Activated CD4-positive, alpha-beta memory T cell treated with anti-CD3 and anti-CD28 coated beads for 36 hours (primary cell): ENCODE data around the gene RUNDC1. TPM values are rescaled to one million over a fixed set of nuclear protein-coding genes. Genes with fewer than 3 reads are reported as not detected.

ENCODE experiments used
- CTCF ChIA-PET: fragments of 350-600 bp; sonication (Branson Sonifier 250); formaldehyde crosslinking; loops from one replicate; lab custom pipeline; 2021; ENCODE audit warnings: antibody characterized with exemption, inconsistent platforms; lab: Charles Lee
- POLR2A ChIA-PET: fragments of 350-600 bp; sonication (Branson Sonifier 250); formaldehyde crosslinking; loops from one replicate; lab custom pipeline; 2021; ENCODE audit warnings: antibody characterized with exemption; lab: Charles Lee
- DNase-seq: peaks from one replicate; pipeline ENCODE4 v3.0.0-alpha.2; 2020
- H3K27ac Mint-ChIP-seq: one replicate; pipeline ENCODE4 v1.8.0; 2021; ENCODE audit warnings: mixed read lengths
- H3K27me3 Mint-ChIP-seq: one replicate; pipeline ENCODE4 v1.8.0; 2021; ENCODE audit warnings: mixed read lengths
- H3K36me3 Mint-ChIP-seq: one replicate; pipeline ENCODE4 v1.8.0; 2021; ENCODE audit warnings: mixed read lengths
- H3K4me1 Mint-ChIP-seq: one replicate; pipeline ENCODE4 v1.8.0; 2021; ENCODE audit warnings: low read depth, mixed read lengths
- H3K4me3 Mint-ChIP-seq: one replicate; pipeline ENCODE4 v1.8.0; 2021; ENCODE audit warnings: mild to moderate bottlenecking, mixed read lengths
- H3K9me3 Mint-ChIP-seq: one replicate; pipeline ENCODE4 v1.8.0; 2021; ENCODE audit warnings: mixed read lengths
- intact Hi-C: fragments of 100-400 bp; cut with micrococcal nuclease; formaldehyde crosslinking; loops from one replicate; pipeline ENCODE4 v1.15.1; 2023
- total RNA-seq, 2 experiments: library from RNA; stranded (reverse); gene quantifications; one replicate each; pipeline ENCODE4 v1.2.3, GENCODE V29; 2021

Gene RUNDC1
- total RNA-seq, 2 experiments from 2014 or later = 10.0 to 11.5 TPM

- intact Hi-C loops = no loop called here
- H3K27me3 Mint-ChIP-seq = no peaks in the 10 kb centered on the region
- POLR2A ChIA-PET = interaction anchor here (2.7 kb wide), 1 partner anchor 15 kb away, joined by 14 read pairs; the partner anchor contains the start of gene RPL27
- H3K36me3 Mint-ChIP-seq = peaks cover 14% of the 10 kb centered on the region
- no peak overlapping the region for H3K4me3 Mint-ChIP-seq
- H3K9me3 Mint-ChIP-seq = no peaks in the 10 kb centered on the region
- CTCF ChIA-PET = no interaction called here
- H3K27ac Mint-ChIP-seq = no peak overlapping the region
- H3K4me1 Mint-ChIP-seq = peaks cover 8% of the 10 kb centered on the region
- no peak for DNase-seq
Observed at GRCh38 chr17:43013296-43013695, 32.9 kb downstream of the RUNDC1 start.

- no peaks in the 10 kb centered on the region for H3K9me3 Mint-ChIP-seq
- POLR2A ChIA-PET = interaction anchor here (0.6 to 2.7 kb wide), 2 partner anchors 15 to 1004 kb away, joined by 3 to 14 read pairs; partner anchors contain the start of gene RPL27
- no peak overlapping the region for H3K27ac Mint-ChIP-seq
Observed at GRCh38 chr17:43014020-43014648, 33.8 kb downstream of the RUNDC1 start.

GRCh38 chr17:43014649-43015542, 34.5 kb downstream of the RUNDC1 start:
- Mint-ChIP-seq H3K4me1 (peaks cover 20% of the 10 kb centered on the region), H3K9me3 (no peaks in the 10 kb centered on the region), H3K36me3 (peaks cover 14% of the 10 kb centered on the region), H3K27ac (peak overlapping the region; percentile 56), H3K27me3 (no peaks in the 10 kb centered on the region), H3K4me3 (no peak overlapping the region)
- ChIA-PET POLR2A (interaction anchor here (0.6 to 0.7 kb wide), 2 partner anchors 62 to 1005 kb away, joined by 3 read pairs; no protein-coding TSS in a partner anchor), CTCF (interaction anchor here (0.6 to 1.1 kb wide), 3 partner anchors 9 to 358 kb away, joined by 3 to 4 read pairs (median 3); partner anchors contain the start of gene IFI35)
- no peak for DNase-seq
- intact Hi-C loops = no loop called here

More at GRCh38 chr17:43014020-43014648, 33.8 kb downstream of the RUNDC1 start:
- Mint-ChIP-seq H3K27me3 (no peaks in the 10 kb centered on the region), H3K4me1 (peaks cover 14% of the 10 kb centered on the region), H3K36me3 (peaks cover 14% of the 10 kb centered on the region), H3K4me3 (no peak overlapping the region)
- DNase-seq = no peak
- intact Hi-C loops = no loop called here
- CTCF ChIA-PET = interaction anchor here (0.6 to 1.1 kb wide), 2 partner anchors 8 to 10 kb away, joined by 3 to 4 read pairs; partner anchors contain the start of gene IFI35

DNA sequence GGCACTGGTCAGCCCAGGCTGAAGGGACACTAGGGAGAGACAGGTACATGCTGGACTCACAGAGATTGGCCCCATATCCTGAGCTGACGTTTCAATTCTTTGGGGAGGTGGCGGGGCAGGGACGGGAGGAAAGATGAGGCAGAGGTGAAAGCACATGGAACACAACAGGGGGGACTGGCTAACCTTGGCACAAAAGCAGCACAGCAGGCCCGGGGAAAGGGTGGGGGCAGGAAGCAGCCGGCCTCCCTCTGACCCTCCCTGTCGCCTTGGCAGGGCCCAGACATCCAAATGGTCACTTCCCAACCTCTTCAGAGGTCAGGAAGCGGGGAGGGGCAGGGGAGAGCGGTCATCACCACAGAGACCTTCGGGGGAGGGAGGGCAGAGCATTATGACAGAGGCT, 35.2 kb downstream of the RUNDC1 start:
- no peak for DNase-seq
- Mint-ChIP-seq H3K27ac (peak overlapping the region; percentile 56), H3K27me3 (no peaks in the 10 kb centered on the region), H3K9me3 (no peaks in the 10 kb centered on the region), H3K4me1 (peaks cover 21% of the 10 kb centered on the region), H3K4me3 (no peak overlapping the region), H3K36me3 (peaks cover 14% of the 10 kb centered on the region)
- intact Hi-C loops = no loop called here
- ChIA-PET CTCF (interaction anchor here (0.6 to 1.1 kb wide), 2 partner anchors 9 to 1353 kb away, joined by 3 to 4 read pairs; partner anchors contain the start of gene IFI35), POLR2A (interaction anchor here (0.7 kb wide), 1 partner anchor 62 kb away, joined by 3 read pairs; no protein-coding TSS in a partner anchor)

- ChIA-PET POLR2A (no interaction called here), CTCF (interaction anchor here (0.6 kb wide), 1 partner anchor 1354 kb away, joined by 3 read pairs; no protein-coding TSS in a partner anchor)
- H3K27ac Mint-ChIP-seq = no peak overlapping the region
Observed at GRCh38 chr17:43016216-43016615, 35.9 kb downstream of the RUNDC1 start.

DNA sequence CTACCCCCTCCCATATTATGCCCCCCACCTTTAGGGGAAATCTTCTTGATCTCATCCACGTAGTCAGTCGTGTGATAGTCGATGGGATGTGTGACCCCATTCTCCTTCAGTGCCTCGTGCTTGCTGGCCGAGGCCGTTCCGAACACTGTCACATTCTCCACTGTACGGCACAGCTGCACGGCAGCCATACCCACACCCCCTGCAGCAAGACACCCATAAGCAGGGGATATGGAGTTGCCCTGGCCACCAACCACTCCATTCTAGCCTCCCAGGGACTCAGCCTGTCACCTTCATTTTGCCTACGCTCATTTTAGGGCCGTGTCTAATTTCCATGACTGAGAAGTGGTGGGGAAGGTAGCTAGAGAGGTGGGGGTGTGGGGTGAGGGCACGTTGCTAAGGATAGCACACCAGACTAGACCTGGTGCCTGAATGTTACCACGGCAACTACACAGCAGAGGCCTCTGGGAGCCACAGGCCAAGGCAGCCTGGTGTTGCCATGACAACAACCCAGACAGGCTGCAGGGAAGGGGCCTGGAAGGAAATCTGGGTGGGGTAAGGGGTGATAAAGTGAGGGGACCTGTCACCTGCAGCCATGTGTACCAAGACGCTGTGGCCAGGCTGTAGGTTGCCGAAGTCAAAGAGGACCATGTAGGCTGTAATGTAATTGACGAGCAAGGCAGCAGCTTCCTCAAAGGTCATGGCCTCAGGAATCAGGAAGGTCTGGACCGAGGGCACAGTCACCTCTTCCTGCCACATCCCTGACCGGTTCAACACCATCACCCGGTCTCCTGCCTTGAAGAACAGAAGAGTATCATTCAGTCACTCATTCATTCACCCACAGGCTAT, 37.9 kb downstream of the RUNDC1 start:
- DNase-seq = peak; percentile 31
- peaks cover 8% of the 10 kb centered on the region for H3K36me3 Mint-ChIP-seq
- CTCF ChIA-PET = no interaction called here
- H3K9me3 Mint-ChIP-seq = no peaks in the 10 kb centered on the region
- H3K4me3 Mint-ChIP-seq = no peak overlapping the region
- H3K27me3 Mint-ChIP-seq = no peaks in the 10 kb centered on the region
- peaks cover 23% of the 10 kb centered on the region for H3K4me1 Mint-ChIP-seq
- no peak overlapping the region for H3K27ac Mint-ChIP-seq
- intact Hi-C loops = no loop called here
- POLR2A ChIA-PET = interaction anchor here (0.6 to 1.6 kb wide), 3 partner anchors 9 to 20 kb away, joined by 3 to 7 read pairs (median 4); partner anchors contain the start of gene RPL27

More at GRCh38 chr17:43016216-43016615, 35.9 kb downstream of the RUNDC1 start:
- no peak overlapping the region for H3K4me3 Mint-ChIP-seq
- no peaks in the 10 kb centered on the region for H3K9me3 Mint-ChIP-seq
- no peak for DNase-seq
- intact Hi-C loops = no loop called here
- peaks cover 22% of the 10 kb centered on the region for H3K4me1 Mint-ChIP-seq
- H3K36me3 Mint-ChIP-seq = peaks cover 14% of the 10 kb centered on the region
- H3K27me3 Mint-ChIP-seq = no peaks in the 10 kb centered on the region

- CTCF ChIA-PET = interaction anchor here (1.0 kb wide), 1 partner anchor 12 kb away, joined by 5 read pairs; the partner anchor contains the start of gene IFI35
Observed at GRCh38 chr17:43018932-43019331, 38.6 kb downstream of the RUNDC1 start.

DNA sequence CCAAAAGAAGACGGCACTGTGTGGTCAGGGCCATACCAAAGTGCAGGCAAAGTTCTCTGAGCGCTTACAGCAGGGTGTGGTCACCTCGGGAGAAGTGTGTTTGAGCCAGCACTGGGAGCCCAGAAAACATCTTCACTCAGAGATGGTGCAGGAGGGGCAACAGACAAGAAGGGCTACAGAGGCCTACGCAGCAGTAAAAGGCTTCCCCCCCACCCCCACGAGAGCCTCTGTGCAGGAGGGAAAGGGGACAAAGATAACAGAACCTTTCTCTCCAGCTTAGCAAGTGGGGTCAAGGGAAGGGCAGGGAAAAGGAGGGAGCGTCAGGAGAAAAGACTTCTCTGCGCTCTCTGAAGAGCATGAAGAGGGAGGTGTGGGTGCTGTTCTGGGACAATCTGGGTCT, 39.1 kb downstream of the RUNDC1 start:
- Mint-ChIP-seq H3K36me3 (peaks cover under 1% of the 10 kb centered on the region), H3K27me3 (no peaks in the 10 kb centered on the region), H3K4me3 (no peak overlapping the region), H3K27ac (no peak overlapping the region), H3K9me3 (no peaks in the 10 kb centered on the region), H3K4me1 (peaks cover 26% of the 10 kb centered on the region)
- DNase-seq = no peak
- intact Hi-C loops = no loop called here
- ChIA-PET POLR2A (interaction anchor here (1.6 kb wide), 1 partner anchor 21 kb away, joined by 7 read pairs; the partner anchor contains the start of gene RPL27), CTCF (interaction anchor here (1.0 kb wide), 1 partner anchor 13 kb away, joined by 5 read pairs; the partner anchor contains the start of gene IFI35)

More at GRCh38 chr17:43018932-43019331, 38.6 kb downstream of the RUNDC1 start:
- no peak for DNase-seq
- Mint-ChIP-seq H3K36me3 (peaks cover 4% of the 10 kb centered on the region), H3K9me3 (no peaks in the 10 kb centered on the region), H3K27ac (no peak overlapping the region), H3K4me3 (no peak overlapping the region), H3K27me3 (no peaks in the 10 kb centered on the region), H3K4me1 (peaks cover 23% of the 10 kb centered on the region)
- POLR2A ChIA-PET = interaction anchor here (1.6 kb wide), 1 partner anchor 21 kb away, joined by 7 read pairs; the partner anchor contains the start of gene RPL27
- intact Hi-C loops = no loop called here

GRCh38 chr17:43020030-43020621, 39.8 kb downstream of the RUNDC1 start:
- Mint-ChIP-seq H3K4me1 (peaks cover 31% of the 10 kb centered on the region), H3K36me3 (no peaks in the 10 kb centered on the region), H3K27ac (no peak overlapping the region), H3K4me3 (peak overlapping the region; percentile 87), H3K9me3 (no peaks in the 10 kb centered on the region), H3K27me3 (no peaks in the 10 kb centered on the region)
- ChIA-PET CTCF (no interaction called here), POLR2A (interaction anchor here (0.7 to 1.6 kb wide), 2 partner anchors 22 to 76 kb away, joined by 4 to 7 read pairs; partner anchors contain the start of gene RPL27)
- no peak for DNase-seq
- intact Hi-C loops = loop anchor here (2.0 to 10.0 kb wide), 3 partner anchors 13 to 192 kb away; partner anchors contain the start of genes BRCA1, IFI35 and TMEM106A
